ENCODE data around the gene MED27. TPM values are rescaled to one million over a fixed set of nuclear protein-coding genes. Genes with fewer than 3 reads are reported as not detected.
A peak's percentile ranks its signal among the peaks of the same experiment; 100 is the strongest.

The MED27 gene
- total RNA-seq, 1 experiment from 2014 or later, result 38.4 TPM

GRCh38 chr9:132117694-132118093 is 38.0 kb upstream of the MED27 start:
- Histone ChIP-seq H3K4me1 (ENCODE audit: insufficient read depth, low read length) (no peaks in the 10 kb centered on the region), H3K9me2 (replicated peaks; ENCODE audit: low read length) (no peaks in the 10 kb centered on the region), H3K9ac (ENCODE audit: low read length) (no peak overlapping the region), H2AFZ (ENCODE audit: low read length) (no peak overlapping the region), H3K4me2 (ENCODE audit: low read length) (no peak overlapping the region), H3K36me3 (ENCODE audit: low read depth, low read length) (no peaks in the 10 kb centered on the region), H3K27me3 (ENCODE audit: low read length) (peaks cover 6% of the 10 kb centered on the region; the same call in 1 of the 2 replicates), H3K79me2 (ENCODE audit: low read length) (no peaks in the 10 kb centered on the region), H3K4me3 (ENCODE audit: low read length) (no peak overlapping the region), H4K20me1 (ENCODE audit: low read length) (no peaks in the 10 kb centered on the region), H3K9me3 (ENCODE audit: low read length) (no peaks in the 10 kb centered on the region), H3F3A (ENCODE audit: low read length, unreplicated experiment) (no peaks in the 10 kb centered on the region), H3K27ac (ENCODE audit: low read length) (no peak overlapping the region)
- POLR2A ChIA-PET (ENCODE audit: unreplicated experiment), result no interaction called here
- no TSS peak for BruUV-seq (replicated peaks)
- CTCF ChIA-PET, result no interaction called here
- ATAC-seq (no peak), DNase-seq (no peak)
- intact Hi-C loops (cut with micrococcal nuclease), result no loop called here
- TF ChIP-seq, protein P1, sequence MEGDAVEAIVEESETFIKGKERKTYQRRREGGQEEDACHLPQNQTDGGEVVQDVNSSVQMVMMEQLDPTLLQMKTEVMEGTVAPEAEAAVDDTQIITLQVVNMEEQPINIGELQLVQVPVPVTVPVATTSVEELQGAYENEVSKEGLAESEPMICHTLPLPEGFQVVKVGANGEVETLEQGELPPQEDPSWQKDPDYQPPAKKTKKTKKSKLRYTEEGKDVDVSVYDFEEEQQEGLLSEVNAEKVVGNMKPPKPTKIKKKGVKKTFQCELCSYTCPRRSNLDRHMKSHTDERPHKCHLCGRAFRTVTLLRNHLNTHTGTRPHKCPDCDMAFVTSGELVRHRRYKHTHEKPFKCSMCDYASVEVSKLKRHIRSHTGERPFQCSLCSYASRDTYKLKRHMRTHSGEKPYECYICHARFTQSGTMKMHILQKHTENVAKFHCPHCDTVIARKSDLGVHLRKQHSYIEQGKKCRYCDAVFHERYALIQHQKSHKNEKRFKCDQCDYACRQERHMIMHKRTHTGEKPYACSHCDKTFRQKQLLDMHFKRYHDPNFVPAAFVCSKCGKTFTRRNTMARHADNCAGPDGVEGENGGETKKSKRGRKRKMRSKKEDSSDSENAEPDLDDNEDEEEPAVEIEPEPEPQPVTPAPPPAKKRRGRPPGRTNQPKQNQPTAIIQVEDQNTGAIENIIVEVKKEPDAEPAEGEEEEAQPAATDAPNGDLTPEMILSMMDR (conservative IDR thresholded peaks at IDR 0.05; ENCODE audit: low read depth, low read length), result no peak
- TF ChIP-seq EZH2 (IDR thresholded peaks at IDR 0.05; ENCODE audit: low read length, unreplicated experiment) (no peak), EZH2phosphoT487 (IDR thresholded peaks at IDR 0.05; ENCODE audit: borderline replicate concordance, low read length) (no peak)

DNA sequence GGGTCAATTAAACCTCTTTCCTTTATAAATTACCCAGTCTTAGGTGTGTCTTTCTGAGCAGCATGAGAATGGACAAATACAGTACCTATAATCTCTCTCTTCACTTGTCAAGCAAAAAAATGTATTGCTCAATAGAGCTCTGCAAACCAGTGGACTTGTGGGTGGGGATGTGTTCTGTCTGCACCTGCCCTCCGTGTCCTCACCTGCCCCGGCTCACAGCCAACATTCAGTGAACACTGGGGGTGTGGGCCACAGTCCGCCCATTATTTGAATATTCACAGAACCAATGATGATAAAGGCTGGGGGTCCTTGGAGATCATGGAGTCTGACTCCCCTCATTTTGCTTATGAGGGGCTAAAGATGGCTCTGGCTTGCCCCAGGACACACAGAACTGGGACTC is 36.9 kb upstream of the MED27 start:
- no peaks in the 10 kb centered on the region for H3K79me2 ChIP-seq (ENCODE audit: low read length)
- no peak overlapping the region for H3K4me3 ChIP-seq (ENCODE audit: low read length)
- POLR2A ChIA-PET (ENCODE audit: unreplicated experiment), result no interaction called here
- no peaks in the 10 kb centered on the region for H3K9me3 ChIP-seq (ENCODE audit: low read length)
- H3K27ac ChIP-seq (ENCODE audit: low read length), result no peak overlapping the region
- H3K4me1 ChIP-seq (ENCODE audit: insufficient read depth, low read length), result no peaks in the 10 kb centered on the region
- TF ChIP-seq EZH2 (IDR thresholded peaks at IDR 0.05; ENCODE audit: low read length, unreplicated experiment) (no peak), EZH2phosphoT487 (IDR thresholded peaks at IDR 0.05; ENCODE audit: borderline replicate concordance, low read length) (no peak)
- TF ChIP-seq, protein P1 (conservative IDR thresholded peaks at IDR 0.05; ENCODE audit: low read depth, low read length), result no peak
- H2AFZ ChIP-seq (ENCODE audit: low read length), result no peak overlapping the region
- H3K36me3 ChIP-seq (ENCODE audit: low read depth, low read length), result no peaks in the 10 kb centered on the region
- no TSS peak for BruUV-seq (replicated peaks)
- no peaks in the 10 kb centered on the region for H3F3A ChIP-seq (ENCODE audit: low read length, unreplicated experiment)
- no peaks in the 10 kb centered on the region for H4K20me1 ChIP-seq (ENCODE audit: low read length)
- CTCF ChIA-PET, result no interaction called here
- H3K4me2 ChIP-seq (ENCODE audit: low read length), result no peak overlapping the region
- H3K9ac ChIP-seq (ENCODE audit: low read length), result no peak overlapping the region
- ATAC-seq, result no peak
- no peak for DNase-seq
- H3K9me2 ChIP-seq (replicated peaks; ENCODE audit: low read length), result no peaks in the 10 kb centered on the region
- peaks cover 15% of the 10 kb centered on the region; the same call in 1 of the 2 replicates for H3K27me3 ChIP-seq (ENCODE audit: low read length)
- intact Hi-C loops (cut with micrococcal nuclease), result no loop called here

DNA sequence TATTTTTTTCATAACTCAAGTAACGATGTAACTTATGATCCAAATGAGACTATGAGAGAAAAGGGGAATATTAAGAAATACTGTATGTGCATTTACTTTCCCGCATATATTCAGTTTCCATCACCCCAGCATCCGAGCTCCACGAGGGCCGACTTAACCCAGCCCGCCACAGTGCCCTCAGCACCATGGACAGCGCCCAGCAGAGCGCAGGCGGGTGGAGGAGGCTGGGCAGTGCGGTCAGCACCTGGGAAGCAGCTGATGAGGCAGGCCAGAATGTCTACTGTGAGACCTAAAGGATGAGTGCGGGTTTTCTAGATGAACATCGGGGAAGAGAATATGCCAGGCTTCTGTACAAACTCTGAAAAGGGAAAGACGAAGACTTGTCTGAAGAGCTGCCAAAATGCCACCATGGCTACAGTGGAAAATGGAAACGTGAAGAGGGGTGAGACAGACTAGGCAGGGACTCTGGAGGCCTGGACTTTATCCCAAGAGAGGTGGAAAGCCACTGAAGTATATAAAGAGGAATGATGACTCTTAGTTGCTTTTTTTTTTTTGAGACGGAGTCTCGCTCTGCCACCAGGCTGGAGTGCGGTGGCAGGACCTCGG is 34.5 kb upstream of the MED27 start:
- Histone ChIP-seq H3K4me3 (ENCODE audit: low read length) (no peak overlapping the region), H3K9me3 (ENCODE audit: low read length) (no peaks in the 10 kb centered on the region), H3K27ac (ENCODE audit: low read length) (no peak overlapping the region), H3K4me1 (ENCODE audit: insufficient read depth, low read length) (no peaks in the 10 kb centered on the region), H3K27me3 (ENCODE audit: low read length) (peaks cover 17% of the 10 kb centered on the region; the same call in 1 of the 2 replicates), H4K20me1 (ENCODE audit: low read length) (no peaks in the 10 kb centered on the region), H3K4me2 (ENCODE audit: low read length) (no peak overlapping the region), H3F3A (ENCODE audit: low read length, unreplicated experiment) (no peaks in the 10 kb centered on the region), H3K9ac (ENCODE audit: low read length) (no peak overlapping the region), H2AFZ (ENCODE audit: low read length) (no peak overlapping the region), H3K79me2 (ENCODE audit: low read length) (no peaks in the 10 kb centered on the region), H3K36me3 (ENCODE audit: low read depth, low read length) (no peaks in the 10 kb centered on the region), H3K9me2 (replicated peaks; ENCODE audit: low read length) (no peaks in the 10 kb centered on the region)
- no TSS peak for BruUV-seq (replicated peaks)
- peak; percentile 66 for DNase-seq
- intact Hi-C loops (cut with micrococcal nuclease), result no loop called here
- ChIA-PET CTCF (no interaction called here), POLR2A (ENCODE audit: unreplicated experiment) (no interaction called here)
- TF ChIP-seq EZH2 (IDR thresholded peaks at IDR 0.05; ENCODE audit: low read length, unreplicated experiment), result no peak
- TF ChIP-seq EZH2phosphoT487 (IDR thresholded peaks at IDR 0.05; ENCODE audit: borderline replicate concordance, low read length), result no peak
- TF ChIP-seq, protein P1 (conservative IDR thresholded peaks at IDR 0.05; ENCODE audit: low read depth, low read length), result no peak
- ATAC-seq, result peak; percentile 72
